DOHH2 (cell line): ENCODE results near the gene FBXL17.

ENCODE experiments used
- H3F3A ChIP-seq: fragments of 200-600 bp; sonication (generic), shearing (Covaris generic); 2 replicates; pipeline ENCODE4 v1.6.0; 2016; ENCODE audit warnings: antibody characterized with exemption, mild to moderate bottlenecking; ENCODE audit not compliant: control insufficient read depth, insufficient read depth
- H3K27ac ChIP-seq: fragments of 200-600 bp; sonication (generic); 2 replicates; pipeline ENCODE4 v1.5.1; 2014; ENCODE audit warnings: low read depth, mild to moderate bottlenecking, low read length, moderate library complexity
- H3K27me3 ChIP-seq: fragments of 200-600 bp; sonication (generic); 2 replicates; pipeline ENCODE4 v1.6.1; 2014; ENCODE audit warnings: mild to moderate bottlenecking, low read length, mixed read lengths; ENCODE audit not compliant: control insufficient read depth
- H3K36me3 ChIP-seq: fragments of 200-600 bp; sonication (generic); 2 replicates; pipeline ENCODE4 v1.6.1; 2014; ENCODE audit warnings: mild to moderate bottlenecking, low read length, moderate library complexity, mixed read lengths; ENCODE audit not compliant: control insufficient read depth
- H3K4me1 ChIP-seq: fragments of 200-600 bp; sonication (generic); 2 replicates; pipeline ENCODE4 v1.6.1; 2014; ENCODE audit warnings: mild to moderate bottlenecking, low read length, mixed read lengths; ENCODE audit not compliant: control insufficient read depth
- H3K4me2 ChIP-seq: fragments of 200-600 bp; sonication (generic); 2 replicates; pipeline ENCODE4 v1.6.0; 2014; ENCODE audit warnings: mild to moderate bottlenecking, low read length, moderate library complexity
- H3K4me3 ChIP-seq: fragments of 200-600 bp; sonication (generic); 2 replicates; pipeline ENCODE4 v1.5.1; 2014; ENCODE audit warnings: mild to moderate bottlenecking, low read length, mixed read lengths
- H3K79me2 ChIP-seq: fragments of 200-600 bp; sonication (generic); 2 replicates; pipeline ENCODE4 v1.6.1; 2014; ENCODE audit warnings: mild to moderate bottlenecking, low read length, mixed read lengths; ENCODE audit not compliant: control insufficient read depth
- H3K9me2 ChIP-seq: fragments of 200-600 bp; sonication (generic); replicated peaks from 2 replicates; pipeline ENCODE4 v1.6.1; 2014; ENCODE audit warnings: mild to moderate bottlenecking, low read length, mixed read lengths; ENCODE audit not compliant: control insufficient read depth
- H3K9me3 ChIP-seq: fragments of 200-600 bp; sonication (generic); 2 replicates; pipeline ENCODE4 v1.6.1; 2014; ENCODE audit warnings: antibody characterized with exemption, low read length, mixed read lengths; ENCODE audit not compliant: control insufficient read depth, insufficient read depth
- H4K20me1 ChIP-seq: fragments of 200-600 bp; sonication (generic); 2 replicates; pipeline ENCODE4 v1.6.0; 2014; ENCODE audit warnings: low read depth, mild to moderate bottlenecking, antibody characterized with exemption, low read length, moderate library complexity; ENCODE audit not compliant: control insufficient read depth, insufficient read depth
- EZH2phosphoT487 ChIP-seq: fragments of 200-600 bp; sonication (generic); IDR thresholded peaks from 2 replicates; pipeline ENCODE4 v1.6.1; 2017; ENCODE audit warnings: borderline replicate concordance, mild to moderate bottlenecking, antibody characterized with exemption, low read length, moderate library complexity, mixed read lengths
- TF ChIP-seq, protein P1 (sequence below): fragments of 200-600 bp; sonication (generic); IDR thresholded peaks from one replicate; pipeline ENCODE4 v1.5.1; 2014; ENCODE audit warnings: antibody characterized with exemption, mild to moderate bottlenecking, low read depth, low read length; ENCODE audit not compliant: poor library complexity, severe bottlenecking

FBXL17 gene

GRCh38 chr5:108064302-108064701 is 317.6 kb downstream of the FBXL17 start:
- Histone ChIP-seq H3K36me3 (no peaks in the 10 kb centered on the region), H3K4me3 (no peak overlapping the region), H3K9me3 (no peaks in the 10 kb centered on the region), H3K27me3 (no peaks in the 10 kb centered on the region), H3K79me2 (no peaks in the 10 kb centered on the region), H4K20me1 (no peaks in the 10 kb centered on the region), H3K4me1 (no peaks in the 10 kb centered on the region), H3F3A (no peaks in the 10 kb centered on the region), H3K9me2 (no peaks in the 10 kb centered on the region), H3K27ac (no peak overlapping the region), H3K4me2 (no peak overlapping the region)
- TF ChIP-seq EZH2phosphoT487 = no peak
- TF ChIP-seq, protein P1, sequence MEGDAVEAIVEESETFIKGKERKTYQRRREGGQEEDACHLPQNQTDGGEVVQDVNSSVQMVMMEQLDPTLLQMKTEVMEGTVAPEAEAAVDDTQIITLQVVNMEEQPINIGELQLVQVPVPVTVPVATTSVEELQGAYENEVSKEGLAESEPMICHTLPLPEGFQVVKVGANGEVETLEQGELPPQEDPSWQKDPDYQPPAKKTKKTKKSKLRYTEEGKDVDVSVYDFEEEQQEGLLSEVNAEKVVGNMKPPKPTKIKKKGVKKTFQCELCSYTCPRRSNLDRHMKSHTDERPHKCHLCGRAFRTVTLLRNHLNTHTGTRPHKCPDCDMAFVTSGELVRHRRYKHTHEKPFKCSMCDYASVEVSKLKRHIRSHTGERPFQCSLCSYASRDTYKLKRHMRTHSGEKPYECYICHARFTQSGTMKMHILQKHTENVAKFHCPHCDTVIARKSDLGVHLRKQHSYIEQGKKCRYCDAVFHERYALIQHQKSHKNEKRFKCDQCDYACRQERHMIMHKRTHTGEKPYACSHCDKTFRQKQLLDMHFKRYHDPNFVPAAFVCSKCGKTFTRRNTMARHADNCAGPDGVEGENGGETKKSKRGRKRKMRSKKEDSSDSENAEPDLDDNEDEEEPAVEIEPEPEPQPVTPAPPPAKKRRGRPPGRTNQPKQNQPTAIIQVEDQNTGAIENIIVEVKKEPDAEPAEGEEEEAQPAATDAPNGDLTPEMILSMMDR = no peak

DNA sequence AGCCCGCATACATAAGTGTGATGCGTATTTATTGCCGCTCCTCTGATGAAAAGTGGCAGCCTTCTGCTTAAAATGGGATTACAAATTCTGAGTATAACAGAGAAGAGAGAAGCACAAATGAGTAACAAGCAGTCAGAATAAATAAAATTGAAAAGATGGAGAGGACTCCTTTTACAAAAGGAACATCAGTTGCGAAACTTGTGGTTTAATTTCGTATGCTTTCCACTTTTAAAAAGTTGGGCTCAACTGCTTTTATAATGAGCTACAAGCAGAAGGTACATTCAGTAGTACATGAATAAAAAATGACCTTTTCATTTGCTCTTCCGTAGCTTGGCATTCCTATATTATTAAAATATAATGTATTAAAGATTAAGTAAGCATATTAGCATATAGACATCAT is 320.0 kb downstream of the FBXL17 start:
- Histone ChIP-seq H3K27ac (no peak overlapping the region), H3K4me1 (no peaks in the 10 kb centered on the region), H3K79me2 (no peaks in the 10 kb centered on the region), H3K27me3 (no peaks in the 10 kb centered on the region), H3K36me3 (no peaks in the 10 kb centered on the region), H4K20me1 (no peaks in the 10 kb centered on the region), H3K4me2 (no peak overlapping the region), H3K9me3 (no peaks in the 10 kb centered on the region), H3K9me2 (no peaks in the 10 kb centered on the region), H3F3A (no peaks in the 10 kb centered on the region), H3K4me3 (no peak overlapping the region)
- no peak for TF ChIP-seq EZH2phosphoT487
- TF ChIP-seq, protein P1 = no peak

- Histone ChIP-seq H3K27me3 (no peaks in the 10 kb centered on the region), H3K9me3 (no peaks in the 10 kb centered on the region), H3K9me2 (no peaks in the 10 kb centered on the region), H3F3A (no peaks in the 10 kb centered on the region), H3K27ac (no peak overlapping the region), H3K36me3 (no peaks in the 10 kb centered on the region), H4K20me1 (no peaks in the 10 kb centered on the region), H3K4me1 (no peaks in the 10 kb centered on the region), H3K79me2 (no peaks in the 10 kb centered on the region), H3K4me2 (no peak overlapping the region), H3K4me3 (no peak overlapping the region)
- TF ChIP-seq EZH2phosphoT487 = no peak
- TF ChIP-seq, protein P1 = no peak
These were observed 321.6 kb downstream of the FBXL17 start for GRCh38 chr5:108060340-108060739.

DNA sequence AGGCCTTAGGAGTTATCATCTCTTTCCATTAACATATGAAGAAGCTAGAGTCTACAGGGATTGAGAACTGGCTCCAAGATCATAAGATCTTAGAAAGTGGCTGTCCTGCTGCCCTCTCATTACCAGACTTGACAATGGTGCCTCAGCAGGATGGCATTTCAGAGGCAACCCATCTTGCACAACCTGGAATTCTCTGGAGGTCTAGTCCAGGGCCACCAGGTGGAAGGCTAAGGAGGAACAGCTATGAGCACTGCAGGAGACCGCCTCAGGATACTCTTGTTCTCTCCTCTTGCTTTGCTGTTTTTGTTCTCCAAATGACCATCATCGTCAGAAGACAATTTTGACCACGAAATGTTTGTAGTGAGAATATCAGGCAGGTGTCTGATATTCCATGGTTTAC is 322.6 kb downstream of the FBXL17 start:
- TF ChIP-seq, protein P1 = no peak
- TF ChIP-seq EZH2phosphoT487 = no peak
- Histone ChIP-seq H3K9me2 (no peaks in the 10 kb centered on the region), H3K36me3 (no peaks in the 10 kb centered on the region), H3K27me3 (no peaks in the 10 kb centered on the region), H3K4me1 (no peaks in the 10 kb centered on the region), H3K4me2 (no peak overlapping the region), H3K79me2 (no peaks in the 10 kb centered on the region), H3F3A (no peaks in the 10 kb centered on the region), H3K9me3 (no peaks in the 10 kb centered on the region), H3K27ac (no peak overlapping the region), H4K20me1 (no peaks in the 10 kb centered on the region), H3K4me3 (no peak overlapping the region)
